ENCODE measurements around the gene ERF. TPM values are rescaled to one million over a fixed set of nuclear protein-coding genes. Genes with fewer than 3 reads are reported as not detected.

Gene ERF
- polyA plus RNA-seq, 1 of the 3 experiments (the other 2 are of a cell fraction): 89.6 TPM

DNA sequence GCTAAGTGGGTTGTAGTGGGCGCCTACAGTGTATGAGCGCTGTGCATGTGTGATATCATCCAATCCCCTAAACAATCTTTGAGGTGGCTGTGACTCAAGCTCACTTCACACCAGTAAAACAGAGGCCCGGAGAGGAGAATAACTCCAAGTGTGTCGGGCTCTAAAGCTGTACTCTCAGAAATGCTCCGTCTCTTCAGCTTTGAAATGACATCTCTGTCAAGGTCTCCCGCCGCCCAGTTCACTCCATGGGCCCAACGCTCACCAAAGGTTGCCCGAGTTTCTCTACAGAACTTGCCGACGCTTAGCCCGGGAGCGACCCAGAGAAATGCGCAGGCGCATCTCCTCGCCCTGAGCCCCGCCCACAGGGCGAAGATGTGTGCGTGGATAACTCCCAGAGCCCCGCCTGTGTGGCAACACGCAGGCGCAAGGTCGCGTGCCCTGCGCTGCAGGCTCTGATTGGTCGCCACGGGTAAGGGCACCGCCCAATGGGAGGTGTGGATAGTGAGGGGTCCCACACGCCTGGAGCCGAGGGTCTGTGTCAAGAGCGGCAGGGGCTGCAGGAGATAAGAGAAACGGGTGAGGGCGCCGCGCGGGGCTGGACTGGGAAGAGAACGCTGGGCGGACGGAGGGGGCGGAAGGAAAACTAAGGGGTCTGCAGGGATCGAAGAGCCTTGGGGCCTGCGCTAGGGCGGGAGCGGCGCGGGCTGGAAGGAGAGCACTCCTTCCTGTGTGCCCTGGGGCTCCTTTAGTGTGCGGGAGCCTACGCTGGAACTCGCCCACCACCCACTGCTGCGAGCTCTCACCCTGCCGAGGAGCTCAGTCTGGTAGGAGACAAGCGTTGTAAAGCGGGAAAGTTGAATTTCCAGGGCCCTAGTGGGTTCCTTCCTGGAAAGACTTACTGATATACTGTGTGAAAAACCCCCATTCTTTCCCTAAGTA lies 34.8 kb downstream of the ERF start, which contains the start of gene ZNF526:
Gene ZNF526 (plus strand): TSS at position 501 of the 939 bp plus-strand sequence. CDS start 4,092 bp downstream, outside the sequence.
- WGBS (ENCODE audit: low lambda C conversion rate): 1% methylated on average over 48 of the region's 53 CpGs
- H3K4me3 ChIP-seq (ENCODE audit: low read depth in 2 of 2, low read length in 1 of 2): peak within 1 kb of the TSS; percentile 79
- peaks cover 85% of the 10 kb centered on the region for H3K79me2 ChIP-seq (ENCODE audit: insufficient read depth)
- H3K4me2 ChIP-seq: peak within 1 kb of the TSS; percentile 88
- CTCF ChIA-PET: interaction anchor here (0.6 to 2.6 kb wide), 7 partner anchors 11 to 111 kb away, joined by 3 to 8 read pairs (median 3); no protein-coding TSS in a partner anchor
- H4K20me1 ChIP-seq (ENCODE audit: insufficient read depth): no peaks in the 10 kb centered on the region; the same call in 1 of the 2 replicates
- H3K9me3 ChIP-seq: no peaks in the 10 kb centered on the region
- peaks cover 12% of the 10 kb centered on the region for H3F3A ChIP-seq (replicated peaks; ENCODE audit: insufficient read depth)
- H3K27ac ChIP-seq (ENCODE audit: low read depth in 2 of 2, low read length in 1 of 2): peak within 1 kb of the TSS; percentile 70 to 79
- peaks cover 0 to 13% of the 10 kb centered on the region in 2 experiments for H3K36me3 ChIP-seq (replicated peaks in 1 of 2; ENCODE audit: control insufficient read depth in 1 of 2, insufficient read depth in 2 of 2, low read length in 1 of 2)
- H3K9ac ChIP-seq: peak within 1 kb of the TSS; percentile 85
- peak within 1 kb of the TSS; percentile 74; the same call in 1 of the 2 replicates for H2AFZ ChIP-seq (ENCODE audit: low read depth)
- TF ChIP-seq, protein P1, sequence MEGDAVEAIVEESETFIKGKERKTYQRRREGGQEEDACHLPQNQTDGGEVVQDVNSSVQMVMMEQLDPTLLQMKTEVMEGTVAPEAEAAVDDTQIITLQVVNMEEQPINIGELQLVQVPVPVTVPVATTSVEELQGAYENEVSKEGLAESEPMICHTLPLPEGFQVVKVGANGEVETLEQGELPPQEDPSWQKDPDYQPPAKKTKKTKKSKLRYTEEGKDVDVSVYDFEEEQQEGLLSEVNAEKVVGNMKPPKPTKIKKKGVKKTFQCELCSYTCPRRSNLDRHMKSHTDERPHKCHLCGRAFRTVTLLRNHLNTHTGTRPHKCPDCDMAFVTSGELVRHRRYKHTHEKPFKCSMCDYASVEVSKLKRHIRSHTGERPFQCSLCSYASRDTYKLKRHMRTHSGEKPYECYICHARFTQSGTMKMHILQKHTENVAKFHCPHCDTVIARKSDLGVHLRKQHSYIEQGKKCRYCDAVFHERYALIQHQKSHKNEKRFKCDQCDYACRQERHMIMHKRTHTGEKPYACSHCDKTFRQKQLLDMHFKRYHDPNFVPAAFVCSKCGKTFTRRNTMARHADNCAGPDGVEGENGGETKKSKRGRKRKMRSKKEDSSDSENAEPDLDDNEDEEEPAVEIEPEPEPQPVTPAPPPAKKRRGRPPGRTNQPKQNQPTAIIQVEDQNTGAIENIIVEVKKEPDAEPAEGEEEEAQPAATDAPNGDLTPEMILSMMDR (IDR thresholded peaks at IDR 0.05): no peak
- TF ChIP-seq MEF2A (IDR thresholded peaks at IDR 0.05; ENCODE audit: borderline replicate concordance, low read depth): no peak
- TF ChIP-seq EZH2phosphoT487 (IDR thresholded peaks at IDR 0.05; ENCODE audit: borderline replicate concordance, low read depth): no peak
- TF ChIP-seq RAD21 (IDR thresholded peaks at IDR 0.05; ENCODE audit: low read length): no peak
- TF ChIP-seq MXI1 (IDR thresholded peaks at IDR 0.05; ENCODE audit: low read depth, low read length): peak; percentile 95
- TF ChIP-seq, protein P2, sequence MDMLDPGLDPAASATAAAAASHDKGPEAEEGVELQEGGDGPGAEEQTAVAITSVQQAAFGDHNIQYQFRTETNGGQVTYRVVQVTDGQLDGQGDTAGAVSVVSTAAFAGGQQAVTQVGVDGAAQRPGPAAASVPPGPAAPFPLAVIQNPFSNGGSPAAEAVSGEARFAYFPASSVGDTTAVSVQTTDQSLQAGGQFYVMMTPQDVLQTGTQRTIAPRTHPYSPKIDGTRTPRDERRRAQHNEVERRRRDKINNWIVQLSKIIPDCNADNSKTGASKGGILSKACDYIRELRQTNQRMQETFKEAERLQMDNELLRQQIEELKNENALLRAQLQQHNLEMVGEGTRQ (IDR thresholded peaks at IDR 0.05; ENCODE audit: borderline replicate concordance, low read depth, low read length): peak; percentile 67
- no peak for TF ChIP-seq REST (IDR thresholded peaks at IDR 0.05; ENCODE audit: low read depth, low read length)
- no peak for TF ChIP-seq JUND (IDR thresholded peaks at IDR 0.05)
- TF ChIP-seq RFX5 (IDR thresholded peaks at IDR 0.05; ENCODE audit: low read length): peak; percentile 92
- peak; percentile 97 for TF ChIP-seq NRF1 (IDR thresholded peaks at IDR 0.05; ENCODE audit: low read depth, low read length)
- TF ChIP-seq, protein P3, sequence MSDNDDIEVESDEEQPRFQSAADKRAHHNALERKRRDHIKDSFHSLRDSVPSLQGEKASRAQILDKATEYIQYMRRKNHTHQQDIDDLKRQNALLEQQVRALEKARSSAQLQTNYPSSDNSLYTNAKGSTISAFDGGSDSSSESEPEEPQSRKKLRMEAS (IDR thresholded peaks at IDR 0.05; ENCODE audit: low read depth): peak; percentile 68
- TF ChIP-seq YY1 (IDR thresholded peaks at IDR 0.05; ENCODE audit: low read depth): no peak
- TF ChIP-seq, protein P4, sequence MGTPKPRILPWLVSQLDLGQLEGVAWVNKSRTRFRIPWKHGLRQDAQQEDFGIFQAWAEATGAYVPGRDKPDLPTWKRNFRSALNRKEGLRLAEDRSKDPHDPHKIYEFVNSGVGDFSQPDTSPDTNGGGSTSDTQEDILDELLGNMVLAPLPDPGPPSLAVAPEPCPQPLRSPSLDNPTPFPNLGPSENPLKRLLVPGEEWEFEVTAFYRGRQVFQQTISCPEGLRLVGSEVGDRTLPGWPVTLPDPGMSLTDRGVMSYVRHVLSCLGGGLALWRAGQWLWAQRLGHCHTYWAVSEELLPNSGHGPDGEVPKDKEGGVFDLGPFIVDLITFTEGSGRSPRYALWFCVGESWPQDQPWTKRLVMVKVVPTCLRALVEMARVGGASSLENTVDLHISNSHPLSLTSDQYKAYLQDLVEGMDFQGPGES (IDR thresholded peaks at IDR 0.05; ENCODE audit: low read depth, low read length): peak; percentile 54
- TF ChIP-seq TAF1 (IDR thresholded peaks at IDR 0.05; ENCODE audit: borderline replicate concordance, low read depth, low read length): peak; percentile 65
- TF ChIP-seq EP300 (IDR thresholded peaks at IDR 0.05; ENCODE audit: borderline replicate concordance in 1 of 2, low read depth in 1 of 2, low read length in 1 of 2): peak in 1 of 2 experiments; percentile 18; a peak in 1 of 4 replicates
- TF ChIP-seq PBX3 (IDR thresholded peaks at IDR 0.05): no peak
- TF ChIP-seq USF1 (IDR thresholded peaks at IDR 0.05; ENCODE audit: borderline replicate concordance, low read depth): peak; percentile 90
- no peak for TF ChIP-seq ELF1 (IDR thresholded peaks at IDR 0.05)
- peak; percentile 88 for TF ChIP-seq GATA2 (CRISPR knock-in tag; IDR thresholded peaks at IDR 0.05)
- no peak for TF ChIP-seq RXRA (IDR thresholded peaks at IDR 0.05; ENCODE audit: borderline replicate concordance, low read depth)
- peak; percentile 87 for TF ChIP-seq POLR2AphosphoS5 (IDR thresholded peaks at IDR 0.05; ENCODE audit: low read depth, low read length)
- POLR2A ChIA-PET: interaction anchor here (1.0 to 1.6 kb wide), 3 partner anchors 9 to 19 kb away, joined by 3 to 7 read pairs (median 3); no protein-coding TSS in a partner anchor
- peak; percentile 99 for DNase-seq
- no peaks in the 10 kb centered on the region for H3K27me3 ChIP-seq (ENCODE audit: insufficient read depth)
- peaks cover 9 to 28% of the 10 kb centered on the region in 2 experiments; a peak in 2 of 4 replicates for H3K4me1 ChIP-seq (ENCODE audit: control insufficient read depth in 1 of 2, insufficient read depth in 2 of 2, low read depth in 1 of 2, low read length in 1 of 2)
- H3K9me2 ChIP-seq: no peaks in the 10 kb centered on the region

All from SK-N-SH (cell line).